ENCODE results near the gene ARHGAP6. TPM values are rescaled to one million over a fixed set of nuclear protein-coding genes. Genes with fewer than 3 reads are reported as not detected.

Gene ARHGAP6
- total and polyA plus RNA-seq, 2 experiments from 2014 or later = 0.26 to 0.59 TPM

DNA sequence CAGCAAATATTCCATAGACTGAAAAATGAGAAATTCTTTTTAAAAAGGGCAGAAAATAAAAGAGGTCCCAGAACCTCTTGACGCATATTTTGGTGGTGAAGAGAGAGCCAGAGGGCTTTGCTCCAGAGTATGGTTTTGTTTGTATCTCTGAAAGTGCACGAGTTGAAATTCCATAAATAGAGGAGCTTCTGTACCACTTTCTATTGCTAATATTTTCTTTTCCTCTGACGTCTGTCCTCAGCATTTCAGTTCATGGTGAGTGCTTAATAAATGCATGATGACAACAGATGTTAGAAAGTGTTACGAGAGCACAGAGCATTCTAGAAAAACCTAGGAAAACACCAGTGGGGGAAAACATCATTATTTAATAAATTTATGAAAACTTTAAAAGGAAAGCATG, 227.0 kb downstream of the ARHGAP6 start:
- no peak overlapping the region for H3K27ac Mint-ChIP-seq
- no peaks in the 10 kb centered on the region for H3K79me2 ChIP-seq (replicated peaks; ENCODE audit: insufficient read depth)
- no peaks in the 10 kb centered on the region for H3K9me2 ChIP-seq (ENCODE audit: insufficient read depth)
- no peaks in the 10 kb centered on the region for H3F3A ChIP-seq (replicated peaks; ENCODE audit: low read depth)
- H3K4me3 Mint-ChIP-seq = no peak overlapping the region
- H3K27me3 Mint-ChIP-seq (ENCODE audit: insufficient read depth, low read depth, poor library complexity) = no peaks in the 10 kb centered on the region
- DNase-seq (ENCODE audit: low spot score) (no peak), ATAC-seq (no peak)
- H2AFZ ChIP-seq = no peak overlapping the region
- no peaks in the 10 kb centered on the region for H3K36me3 Mint-ChIP-seq (ENCODE audit: low read depth)
- H3K4me3 ChIP-seq = no peak overlapping the region
- no peaks in the 10 kb centered on the region; the same call in 1 of the 2 replicates for H3K4me1 ChIP-seq (ENCODE audit: insufficient read depth)
- no peak overlapping the region for H3K27ac ChIP-seq (ENCODE audit: low read depth)
- H3K4me1 Mint-ChIP-seq = peaks cover 15% of the 10 kb centered on the region
- no peak overlapping the region for H3K4me2 ChIP-seq
- no peaks in the 10 kb centered on the region for H4K20me1 ChIP-seq (replicated peaks; ENCODE audit: insufficient read depth)
- no peaks in the 10 kb centered on the region for H3K9me3 Mint-ChIP-seq
- H3K36me3 ChIP-seq (ENCODE audit: insufficient read depth) = no peaks in the 10 kb centered on the region
- no peak for TF ChIP-seq POLR2AphosphoS5 (IDR thresholded peaks at IDR 0.05; ENCODE audit: low read depth)
- no peak for TF ChIP-seq NANOG (IDR thresholded peaks at IDR 0.05; ENCODE audit: borderline replicate concordance)
- no peak for TF ChIP-seq ZNF114 (CRISPR knock-in tag; IDR thresholded peaks at IDR 0.05)
- TF ChIP-seq, protein P1, sequence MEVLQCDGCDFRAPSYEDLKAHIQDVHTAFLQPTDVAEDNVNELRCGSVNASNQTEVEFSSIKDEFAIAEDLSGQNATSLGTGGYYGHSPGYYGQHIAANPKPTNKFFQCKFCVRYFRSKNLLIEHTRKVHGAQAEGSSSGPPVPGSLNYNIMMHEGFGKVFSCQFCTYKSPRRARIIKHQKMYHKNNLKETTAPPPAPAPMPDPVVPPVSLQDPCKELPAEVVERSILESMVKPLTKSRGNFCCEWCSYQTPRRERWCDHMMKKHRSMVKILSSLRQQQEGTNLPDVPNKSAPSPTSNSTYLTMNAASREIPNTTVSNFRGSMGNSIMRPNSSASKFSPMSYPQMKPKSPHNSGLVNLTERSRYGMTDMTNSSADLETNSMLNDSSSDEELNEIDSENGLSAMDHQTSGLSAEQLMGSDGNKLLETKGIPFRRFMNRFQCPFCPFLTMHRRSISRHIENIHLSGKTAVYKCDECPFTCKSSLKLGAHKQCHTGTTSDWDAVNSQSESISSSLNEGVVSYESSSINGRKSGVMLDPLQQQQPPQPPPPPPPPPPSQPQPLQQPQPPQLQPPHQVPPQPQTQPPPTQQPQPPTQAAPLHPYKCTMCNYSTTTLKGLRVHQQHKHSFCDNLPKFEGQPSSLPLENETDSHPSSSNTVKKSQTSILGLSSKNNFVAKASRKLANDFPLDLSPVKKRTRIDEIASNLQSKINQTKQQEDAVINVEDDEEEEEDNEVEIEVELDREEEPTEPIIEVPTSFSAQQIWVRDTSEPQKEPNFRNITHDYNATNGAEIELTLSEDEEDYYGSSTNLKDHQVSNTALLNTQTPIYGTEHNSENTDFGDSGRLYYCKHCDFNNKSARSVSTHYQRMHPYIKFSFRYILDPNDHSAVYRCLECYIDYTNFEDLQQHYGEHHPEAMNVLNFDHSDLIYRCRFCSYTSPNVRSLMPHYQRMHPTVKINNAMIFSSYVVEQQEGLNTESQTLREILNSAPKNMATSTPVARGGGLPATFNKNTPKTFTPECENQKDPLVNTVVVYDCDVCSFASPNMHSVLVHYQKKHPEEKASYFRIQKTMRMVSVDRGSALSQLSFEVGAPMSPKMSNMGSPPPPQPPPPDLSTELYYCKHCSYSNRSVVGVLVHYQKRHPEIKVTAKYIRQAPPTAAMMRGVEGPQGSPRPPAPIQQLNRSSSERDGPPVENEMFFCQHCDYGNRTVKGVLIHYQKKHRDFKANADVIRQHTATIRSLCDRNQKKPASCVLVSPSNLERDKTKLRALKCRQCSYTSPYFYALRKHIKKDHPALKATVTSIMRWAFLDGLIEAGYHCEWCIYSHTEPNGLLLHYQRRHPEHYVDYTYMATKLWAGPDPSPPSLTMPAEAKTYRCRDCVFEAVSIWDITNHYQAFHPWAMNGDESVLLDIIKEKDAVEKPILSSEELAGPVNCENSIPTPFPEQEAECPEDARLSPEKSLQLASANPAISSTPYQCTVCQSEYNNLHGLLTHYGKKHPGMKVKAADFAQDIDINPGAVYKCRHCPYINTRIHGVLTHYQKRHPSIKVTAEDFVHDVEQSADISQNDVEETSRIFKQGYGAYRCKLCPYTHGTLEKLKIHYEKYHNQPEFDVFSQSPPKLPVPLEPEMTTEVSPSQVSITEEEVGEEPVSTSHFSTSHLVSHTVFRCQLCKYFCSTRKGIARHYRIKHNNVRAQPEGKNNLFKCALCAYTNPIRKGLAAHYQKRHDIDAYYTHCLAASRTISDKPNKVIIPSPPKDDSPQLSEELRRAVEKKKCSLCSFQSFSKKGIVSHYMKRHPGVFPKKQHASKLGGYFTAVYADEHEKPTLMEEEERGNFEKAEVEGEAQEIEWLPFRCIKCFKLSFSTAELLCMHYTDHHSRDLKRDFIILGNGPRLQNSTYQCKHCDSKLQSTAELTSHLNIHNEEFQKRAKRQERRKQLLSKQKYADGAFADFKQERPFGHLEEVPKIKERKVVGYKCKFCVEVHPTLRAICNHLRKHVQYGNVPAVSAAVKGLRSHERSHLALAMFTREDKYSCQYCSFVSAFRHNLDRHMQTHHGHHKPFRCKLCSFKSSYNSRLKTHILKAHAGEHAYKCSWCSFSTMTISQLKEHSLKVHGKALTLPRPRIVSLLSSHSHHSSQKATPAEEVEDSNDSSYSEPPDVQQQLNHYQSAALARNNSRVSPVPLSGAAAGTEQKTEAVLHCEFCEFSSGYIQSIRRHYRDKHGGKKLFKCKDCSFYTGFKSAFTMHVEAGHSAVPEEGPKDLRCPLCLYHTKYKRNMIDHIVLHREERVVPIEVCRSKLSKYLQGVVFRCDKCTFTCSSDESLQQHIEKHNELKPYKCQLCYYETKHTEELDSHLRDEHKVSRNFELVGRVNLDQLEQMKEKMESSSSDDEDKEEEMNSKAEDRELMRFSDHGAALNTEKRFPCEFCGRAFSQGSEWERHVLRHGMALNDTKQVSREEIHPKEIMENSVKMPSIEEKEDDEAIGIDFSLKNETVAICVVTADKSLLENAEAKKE (CRISPR knock-in tag; IDR thresholded peaks at IDR 0.05) = no peak
- no peak for TF ChIP-seq ZNF331 (CRISPR knock-in tag; IDR thresholded peaks at IDR 0.05; ENCODE audit: low read depth)
- no peak for TF ChIP-seq EZH2 (IDR thresholded peaks at IDR 0.05; ENCODE audit: low read depth, unreplicated experiment)
- TF ChIP-seq, protein P2, sequence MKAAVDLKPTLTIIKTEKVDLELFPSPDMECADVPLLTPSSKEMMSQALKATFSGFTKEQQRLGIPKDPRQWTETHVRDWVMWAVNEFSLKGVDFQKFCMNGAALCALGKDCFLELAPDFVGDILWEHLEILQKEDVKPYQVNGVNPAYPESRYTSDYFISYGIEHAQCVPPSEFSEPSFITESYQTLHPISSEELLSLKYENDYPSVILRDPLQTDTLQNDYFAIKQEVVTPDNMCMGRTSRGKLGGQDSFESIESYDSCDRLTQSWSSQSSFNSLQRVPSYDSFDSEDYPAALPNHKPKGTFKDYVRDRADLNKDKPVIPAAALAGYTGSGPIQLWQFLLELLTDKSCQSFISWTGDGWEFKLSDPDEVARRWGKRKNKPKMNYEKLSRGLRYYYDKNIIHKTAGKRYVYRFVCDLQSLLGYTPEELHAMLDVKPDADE (IDR thresholded peaks at IDR 0.05) = no peak
- H3K27me3 ChIP-seq (ENCODE audit: insufficient read depth) = no peaks in the 10 kb centered on the region
